H9 (cell line): ENCODE measurements around the gene SCUBE1. TPM values are rescaled to one million over a fixed set of nuclear protein-coding genes. Genes with fewer than 3 reads are reported as not detected.

Experiments
- DNase-seq: peaks from one replicate; pipeline ENCODE4 v3.0.0-alpha.2; 2017
- H2AFZ ChIP-seq: one replicate; pipeline ENCODE4 v1.6.1; 2013; ENCODE audit warnings: mild to moderate bottlenecking, low read length, control low read depth, moderate library complexity
- H2AK5ac ChIP-seq: 2 replicates; pipeline ENCODE4 v1.6.1; 2013; ENCODE audit warnings: low read length, control low read depth, mixed read lengths; ENCODE audit not compliant: insufficient read length
- H2BK120ac ChIP-seq: one replicate; pipeline ENCODE4 v1.6.1; 2013; ENCODE audit warnings: low read depth, mild to moderate bottlenecking, low read length, control low read depth, inconsistent platforms; ENCODE audit not compliant: poor library complexity, severe bottlenecking
- H2BK12ac ChIP-seq: 2 replicates; pipeline ENCODE4 v1.6.1; 2013; ENCODE audit warnings: low read length, control low read depth, mixed read lengths, low read depth; ENCODE audit not compliant: insufficient read length
- H2BK15ac ChIP-seq: 2 replicates; pipeline ENCODE4 v1.6.1; 2013; ENCODE audit warnings: low read depth, low read length, control low read depth
- H2BK20ac ChIP-seq: one replicate; pipeline ENCODE4 v1.6.1; 2013; ENCODE audit warnings: low read depth, mild to moderate bottlenecking, low read length, control low read depth, inconsistent platforms; ENCODE audit not compliant: poor library complexity, severe bottlenecking
- H2BK5ac ChIP-seq: 2 replicates; pipeline ENCODE4 v1.6.1; 2013; ENCODE audit warnings: low read length, control low read depth, mixed read lengths; ENCODE audit not compliant: insufficient read length
- H3K14ac ChIP-seq: 2 replicates; pipeline ENCODE4 v1.6.1; 2013; ENCODE audit warnings: low read length, control low read depth; ENCODE audit not compliant: insufficient read depth
- H3K18ac ChIP-seq: 2 replicates; pipeline ENCODE4 v1.6.1; 2013; ENCODE audit warnings: low read depth, mild to moderate bottlenecking, mixed read lengths, low read length, control low read depth; ENCODE audit not compliant: insufficient read length
- H3K23ac ChIP-seq: 2 replicates; pipeline ENCODE4 v1.6.1; 2013; ENCODE audit warnings: low read length, control low read depth, mixed read lengths, low read depth; ENCODE audit not compliant: insufficient read length
- H3K23me2 ChIP-seq: 2 replicates; pipeline ENCODE4 v1.6.1; 2013; ENCODE audit warnings: low read depth, mild to moderate bottlenecking, mixed read lengths, low read length, control low read depth; ENCODE audit not compliant: insufficient read length, poor library complexity, severe bottlenecking
- H3K27ac ChIP-seq: 2 replicates; pipeline ENCODE4 v1.5.1; 2013; ENCODE audit warnings: low read length, control low read depth, mixed read lengths, low read depth; ENCODE audit not compliant: insufficient read length
- H3K27me3 ChIP-seq: 2 replicates; pipeline ENCODE4 v1.6.1; 2013; ENCODE audit warnings: low read length, control low read depth, inconsistent platforms; ENCODE audit not compliant: insufficient read depth
- H3K4ac ChIP-seq: 2 replicates; pipeline ENCODE4 v1.6.1; 2013; ENCODE audit warnings: low read depth, mild to moderate bottlenecking, control low read depth, inconsistent platforms, low read length, moderate library complexity
- H3K4me1 ChIP-seq: 2 replicates; pipeline ENCODE4 v1.6.1; 2013; ENCODE audit warnings: low read length, control low read depth, inconsistent platforms; ENCODE audit not compliant: insufficient read depth
- H3K4me2 ChIP-seq: 2 replicates; pipeline ENCODE4 v1.6.1; 2013; ENCODE audit warnings: low read length, control low read depth, mixed read lengths; ENCODE audit not compliant: insufficient read length, insufficient read depth
- H3K56ac ChIP-seq: 2 replicates; pipeline ENCODE4 v1.6.1; 2013; ENCODE audit warnings: low read depth, mild to moderate bottlenecking, mixed read lengths, low read length, control low read depth; ENCODE audit not compliant: insufficient read length
- H3K79me1 ChIP-seq: 2 replicates; pipeline ENCODE4 v1.6.1; 2013; ENCODE audit warnings: low read depth, mild to moderate bottlenecking, moderate library complexity, low read length, control low read depth, inconsistent platforms; ENCODE audit not compliant: insufficient read depth, poor library complexity, severe bottlenecking
- H3K79me2 ChIP-seq: 2 replicates; pipeline ENCODE4 v1.6.1; 2013; ENCODE audit warnings: low read length, control low read depth, inconsistent platforms; ENCODE audit not compliant: insufficient read depth
- H3K9ac ChIP-seq: 2 replicates; pipeline ENCODE4 v1.6.1; 2013; ENCODE audit warnings: low read length, control low read depth, mixed read lengths; ENCODE audit not compliant: insufficient read length; ENCODE audit errors: extremely low read depth
- H3K9me3 ChIP-seq: one replicate; pipeline ENCODE4 v1.6.1; 2013; ENCODE audit warnings: low read depth, low read length, inconsistent platforms; ENCODE audit not compliant: control insufficient read depth
- H3T11ph ChIP-seq: one replicate; pipeline ENCODE4 v1.6.1; 2013; ENCODE audit warnings: mild to moderate bottlenecking, low read length, control low read depth, inconsistent platforms
- H4K20me1 ChIP-seq: one replicate; pipeline ENCODE4 v1.6.1; 2013; ENCODE audit not compliant: control insufficient read depth, insufficient read length, insufficient read depth
- H4K5ac ChIP-seq: 2 replicates; pipeline ENCODE4 v1.6.1; 2013; ENCODE audit warnings: low read depth, mild to moderate bottlenecking, mixed read lengths, low read length, control low read depth; ENCODE audit not compliant: insufficient read length
- H4K8ac ChIP-seq: replicated peaks from 2 replicates; pipeline ENCODE4 v1.6.1; 2013; ENCODE audit warnings: low read length, control low read depth, mixed read lengths, low read depth; ENCODE audit not compliant: insufficient read length
- H4K91ac ChIP-seq: 2 replicates; pipeline ENCODE4 v1.6.1; 2013; ENCODE audit warnings: low read depth, mild to moderate bottlenecking, moderate library complexity, mixed read lengths, low read length, control low read depth; ENCODE audit not compliant: insufficient read length
- H3K27ac Mint-ChIP-seq, 3 experiments: 2 replicates in 2 of 3; 3 replicates in 1 of 3; pipeline ENCODE4 v1.8.0; 2020 to 2021; ENCODE audit warnings: mixed read lengths in 3 of 3, mild to moderate bottlenecking in 1 of 3, moderate library complexity in 1 of 3
- H3K27me3 Mint-ChIP-seq: 2 replicates; pipeline ENCODE4 v1.8.0; 2021; ENCODE audit warnings: low read depth, mild to moderate bottlenecking, moderate library complexity, mixed read lengths
- H3K36me3 Mint-ChIP-seq, 3 experiments: 2 replicates in 2 of 3; 3 replicates in 1 of 3; pipeline ENCODE4 v1.8.0; 2020 to 2021; ENCODE audit warnings: low read depth in 3 of 3, mixed read lengths in 3 of 3; ENCODE audit not compliant: insufficient read depth in 1 of 3
- H3K4me1 Mint-ChIP-seq, 2 experiments: 2 replicates each; pipeline ENCODE4 v1.8.0; 2020; ENCODE audit warnings: mixed read lengths in 2 of 2
- H3K4me3 Mint-ChIP-seq, 2 experiments: 2 replicates in 1 of 2; 3 replicates in 1 of 2; pipeline ENCODE4 v1.8.0; 2020 to 2021; ENCODE audit warnings: mild to moderate bottlenecking in 2 of 2, mixed read lengths in 2 of 2, moderate library complexity in 1 of 2
- H3K9me3 Mint-ChIP-seq, 2 experiments: 2 replicates in 1 of 2; 3 replicates in 1 of 2; pipeline ENCODE4 v1.8.0; 2020; ENCODE audit warnings: mild to moderate bottlenecking in 2 of 2, mixed read lengths in 2 of 2, moderate library complexity in 1 of 2
- WGBS: extraction: QIAGEN DNeasy Blood & Tissue Kit; methylation state at CpG from one replicate; pipeline ENCODE4 v1.1.7; 2013; ENCODE audit warnings: missing lambda C conversion rate, low lambda C conversion rate, mixed read lengths; ENCODE audit not compliant: insufficient read length; ENCODE audit errors: extremely low coverage; 5-methylcytosine and 5-hydroxymethylcytosine counted together
- total RNA-seq: library from RNA; stranded (reverse); gene quantifications from 2 replicates; pipeline ENCODE4 v1.2.1, GENCODE V29; 2021
- TF ChIP-seq, protein P1 (sequence below): fragments of 200-600 bp; sonication (generic); conservative IDR thresholded peaks from 3 replicates; pipeline ENCODE4 v1.8.0; 2021; ENCODE audit warnings: antibody characterized with exemption, mild to moderate bottlenecking

SCUBE1 gene
- total RNA-seq, 1 experiment from 2014 or later = 1.2 TPM

GRCh38 chr22:43185860-43186261, 157.3 kb downstream of the SCUBE1 start:
- H3K9me3 Mint-ChIP-seq = no peaks in the 10 kb centered on the region; a peak in 1 of 5 replicates
- H3K4me1 Mint-ChIP-seq = peaks cover 21 to 25% of the 10 kb centered on the region in 2 experiments
- H2BK15ac ChIP-seq = no peak overlapping the region
- no peak overlapping the region for H2AFZ ChIP-seq
- no peak overlapping the region for H3K23ac ChIP-seq
- no peaks in the 10 kb centered on the region for H3K79me1 ChIP-seq
- peaks cover 8% of the 10 kb centered on the region; the same call in 1 of the 2 replicates for H3K4me1 ChIP-seq
- no peaks in the 10 kb centered on the region for H3K9me3 ChIP-seq
- H3K36me3 Mint-ChIP-seq = peaks cover 11 to 24% (median 18%) of the 10 kb centered on the region in 3 experiments
- H2BK120ac ChIP-seq = no peak overlapping the region
- no CpG with 5 or more reads among the region's 12 CpGs for WGBS
- H2BK20ac ChIP-seq = no peak overlapping the region
- no peak overlapping the region for H3K4ac ChIP-seq
- H3K27ac ChIP-seq = no peak overlapping the region
- no peak overlapping the region for H2BK5ac ChIP-seq
- no peak overlapping the region for H3K56ac ChIP-seq
- H4K5ac ChIP-seq = no peak overlapping the region
- no peaks in the 10 kb centered on the region for H4K20me1 ChIP-seq
- peaks cover 13% of the 10 kb centered on the region for H3K23me2 ChIP-seq
- no peak overlapping the region for H2BK12ac ChIP-seq
- no peak for DNase-seq
- H4K91ac ChIP-seq = no peak overlapping the region
- H3K9ac ChIP-seq = peak overlapping the region; percentile 48
- no peak overlapping the region for H3T11ph ChIP-seq
- H3K4me2 ChIP-seq = peak overlapping the region; percentile 65
- no peak overlapping the region for H3K14ac ChIP-seq
- TF ChIP-seq, protein P1, sequence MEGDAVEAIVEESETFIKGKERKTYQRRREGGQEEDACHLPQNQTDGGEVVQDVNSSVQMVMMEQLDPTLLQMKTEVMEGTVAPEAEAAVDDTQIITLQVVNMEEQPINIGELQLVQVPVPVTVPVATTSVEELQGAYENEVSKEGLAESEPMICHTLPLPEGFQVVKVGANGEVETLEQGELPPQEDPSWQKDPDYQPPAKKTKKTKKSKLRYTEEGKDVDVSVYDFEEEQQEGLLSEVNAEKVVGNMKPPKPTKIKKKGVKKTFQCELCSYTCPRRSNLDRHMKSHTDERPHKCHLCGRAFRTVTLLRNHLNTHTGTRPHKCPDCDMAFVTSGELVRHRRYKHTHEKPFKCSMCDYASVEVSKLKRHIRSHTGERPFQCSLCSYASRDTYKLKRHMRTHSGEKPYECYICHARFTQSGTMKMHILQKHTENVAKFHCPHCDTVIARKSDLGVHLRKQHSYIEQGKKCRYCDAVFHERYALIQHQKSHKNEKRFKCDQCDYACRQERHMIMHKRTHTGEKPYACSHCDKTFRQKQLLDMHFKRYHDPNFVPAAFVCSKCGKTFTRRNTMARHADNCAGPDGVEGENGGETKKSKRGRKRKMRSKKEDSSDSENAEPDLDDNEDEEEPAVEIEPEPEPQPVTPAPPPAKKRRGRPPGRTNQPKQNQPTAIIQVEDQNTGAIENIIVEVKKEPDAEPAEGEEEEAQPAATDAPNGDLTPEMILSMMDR = no peak
- H4K8ac ChIP-seq = no peak overlapping the region
- H3K4me3 Mint-ChIP-seq = peak overlapping the region; percentile 78 to 83
- H3K27me3 Mint-ChIP-seq = peaks cover 2% of the 10 kb centered on the region; the same call in 1 of the 2 replicates
- peak overlapping the region in 1 of 3 experiments; percentile 76; a peak in 1 of 7 replicates for H3K27ac Mint-ChIP-seq
- no peak overlapping the region for H2AK5ac ChIP-seq
- H3K18ac ChIP-seq = no peak overlapping the region
- peaks cover 7% of the 10 kb centered on the region for H3K79me2 ChIP-seq
- no peaks in the 10 kb centered on the region for H3K27me3 ChIP-seq
